Measurements from ENCODE around the gene AOPEP.

The AOPEP gene

GRCh38 chr9:94851467-94851866, 125.0 kb downstream of the AOPEP start:
- Histone ChIP-seq H3K27ac (ENCODE audit: low read depth in 2 of 2, low read length in 2 of 2) (no peak overlapping the region), H3K4me1 (ENCODE audit: control insufficient read depth in 2 of 2, insufficient read depth in 2 of 2, low read length in 2 of 2) (no peaks in the 10 kb centered on the region), H3K36me3 (ENCODE audit: control insufficient read depth in 2 of 2, insufficient read depth in 2 of 2, low read length in 2 of 2) (no peaks in the 10 kb centered on the region)

GRCh38 chr9:94851892-94852291, 125.4 kb downstream of the AOPEP start:
- Histone ChIP-seq H3K27me3 (ENCODE audit: control insufficient read depth in 2 of 2, insufficient read depth in 2 of 2, low read length in 2 of 2) (no peaks in the 10 kb centered on the region), H3K36me3 (ENCODE audit: control insufficient read depth in 2 of 2, insufficient read depth in 2 of 2, low read length in 2 of 2) (no peaks in the 10 kb centered on the region), H3K4me3 (ENCODE audit: low read length in 2 of 2) (no peak overlapping the region), H3K4me1 (ENCODE audit: control insufficient read depth in 2 of 2, insufficient read depth in 2 of 2, low read length in 2 of 2) (no peaks in the 10 kb centered on the region), H3K9me3 (ENCODE audit: control insufficient read depth in 2 of 2, low read length in 2 of 2) (no peaks in the 10 kb centered on the region), H3K9ac (ENCODE audit: low read depth in 1 of 2, low read length in 2 of 2) (no peak overlapping the region), H3K27ac (ENCODE audit: low read depth in 2 of 2, low read length in 2 of 2) (no peak overlapping the region)

More at GRCh38 chr9:94851467-94851866, 125.0 kb downstream of the AOPEP start:
- H3K27me3 ChIP-seq (ENCODE audit: control insufficient read depth in 2 of 2, insufficient read depth in 2 of 2, low read length in 2 of 2), result no peaks in the 10 kb centered on the region
- no peaks in the 10 kb centered on the region for H3K9me3 ChIP-seq (ENCODE audit: control insufficient read depth in 2 of 2, low read length in 2 of 2)
- no peak overlapping the region for H3K4me3 ChIP-seq (ENCODE audit: low read length in 2 of 2)
- H3K9ac ChIP-seq (ENCODE audit: low read depth in 1 of 2, low read length in 2 of 2), result no peak overlapping the region

- Histone ChIP-seq H3K9ac (ENCODE audit: low read depth in 1 of 2, low read length in 2 of 2) (no peak overlapping the region), H3K4me3 (ENCODE audit: low read length in 2 of 2) (no peak overlapping the region), H3K27me3 (ENCODE audit: control insufficient read depth in 2 of 2, insufficient read depth in 2 of 2, low read length in 2 of 2) (no peaks in the 10 kb centered on the region), H3K36me3 (ENCODE audit: control insufficient read depth in 2 of 2, insufficient read depth in 2 of 2, low read length in 2 of 2) (no peaks in the 10 kb centered on the region), H3K9me3 (ENCODE audit: control insufficient read depth in 2 of 2, low read length in 2 of 2) (no peaks in the 10 kb centered on the region), H3K27ac (ENCODE audit: low read depth in 2 of 2, low read length in 2 of 2) (no peak overlapping the region), H3K4me1 (ENCODE audit: control insufficient read depth in 2 of 2, insufficient read depth in 2 of 2, low read length in 2 of 2) (no peaks in the 10 kb centered on the region)
Measured at GRCh38 chr9:94852373-94852772, 125.9 kb downstream of the AOPEP start.

- Histone ChIP-seq H3K4me3 (ENCODE audit: low read length in 2 of 2) (no peak overlapping the region), H3K27ac (ENCODE audit: low read depth in 2 of 2, low read length in 2 of 2) (no peak overlapping the region), H3K27me3 (ENCODE audit: control insufficient read depth in 2 of 2, insufficient read depth in 2 of 2, low read length in 2 of 2) (no peaks in the 10 kb centered on the region), H3K4me1 (ENCODE audit: control insufficient read depth in 2 of 2, insufficient read depth in 2 of 2, low read length in 2 of 2) (no peaks in the 10 kb centered on the region), H3K9ac (ENCODE audit: low read depth in 1 of 2, low read length in 2 of 2) (no peak overlapping the region), H3K36me3 (ENCODE audit: control insufficient read depth in 2 of 2, insufficient read depth in 2 of 2, low read length in 2 of 2) (no peaks in the 10 kb centered on the region), H3K9me3 (ENCODE audit: control insufficient read depth in 2 of 2, low read length in 2 of 2) (no peaks in the 10 kb centered on the region)
Measured at GRCh38 chr9:94853887-94854286, 127.4 kb downstream of the AOPEP start.

- Histone ChIP-seq H3K9ac (ENCODE audit: low read depth in 1 of 2, low read length in 2 of 2) (no peak overlapping the region), H3K4me1 (ENCODE audit: control insufficient read depth in 2 of 2, insufficient read depth in 2 of 2, low read length in 2 of 2) (peaks cover 0 to 6% of the 10 kb centered on the region in 2 donors), H3K27ac (ENCODE audit: low read depth in 2 of 2, low read length in 2 of 2) (no peak overlapping the region), H3K9me3 (ENCODE audit: control insufficient read depth in 2 of 2, low read length in 2 of 2) (no peaks in the 10 kb centered on the region), H3K4me3 (ENCODE audit: low read length in 2 of 2) (no peak overlapping the region), H3K27me3 (ENCODE audit: control insufficient read depth in 2 of 2, insufficient read depth in 2 of 2, low read length in 2 of 2) (no peaks in the 10 kb centered on the region), H3K36me3 (ENCODE audit: control insufficient read depth in 2 of 2, insufficient read depth in 2 of 2, low read length in 2 of 2) (no peaks in the 10 kb centered on the region)
Measured at GRCh38 chr9:94855903-94856302, 129.4 kb downstream of the AOPEP start.

GRCh38 chr9:94857791-94858190, 131.3 kb downstream of the AOPEP start:
- Histone ChIP-seq H3K36me3 (ENCODE audit: control insufficient read depth in 2 of 2, insufficient read depth in 2 of 2, low read length in 2 of 2) (no peaks in the 10 kb centered on the region), H3K27ac (ENCODE audit: low read depth in 2 of 2, low read length in 2 of 2) (no peak overlapping the region), H3K4me3 (ENCODE audit: low read length in 2 of 2) (no peak overlapping the region), H3K27me3 (ENCODE audit: control insufficient read depth in 2 of 2, insufficient read depth in 2 of 2, low read length in 2 of 2) (no peaks in the 10 kb centered on the region), H3K9me3 (ENCODE audit: control insufficient read depth in 2 of 2, low read length in 2 of 2) (no peaks in the 10 kb centered on the region), H3K4me1 (ENCODE audit: control insufficient read depth in 2 of 2, insufficient read depth in 2 of 2, low read length in 2 of 2) (peaks cover 0 to 12% of the 10 kb centered on the region in 2 donors), H3K9ac (ENCODE audit: low read depth in 1 of 2, low read length in 2 of 2) (no peak overlapping the region)

GRCh38 chr9:94859226-94859625, 132.7 kb downstream of the AOPEP start:
- Histone ChIP-seq H3K9me3 (ENCODE audit: control insufficient read depth in 2 of 2, low read length in 2 of 2) (no peaks in the 10 kb centered on the region), H3K9ac (ENCODE audit: low read depth in 1 of 2, low read length in 2 of 2) (no peak overlapping the region), H3K4me3 (ENCODE audit: low read length in 2 of 2) (no peak overlapping the region), H3K27me3 (ENCODE audit: control insufficient read depth in 2 of 2, insufficient read depth in 2 of 2, low read length in 2 of 2) (no peaks in the 10 kb centered on the region), H3K4me1 (ENCODE audit: control insufficient read depth in 2 of 2, insufficient read depth in 2 of 2, low read length in 2 of 2) (peaks cover 0 to 12% of the 10 kb centered on the region in 2 donors), H3K27ac (ENCODE audit: low read depth in 2 of 2, low read length in 2 of 2) (no peak overlapping the region), H3K36me3 (ENCODE audit: control insufficient read depth in 2 of 2, insufficient read depth in 2 of 2, low read length in 2 of 2) (no peaks in the 10 kb centered on the region)

- no peak overlapping the region for H3K27ac ChIP-seq (ENCODE audit: low read depth in 2 of 2, low read length in 2 of 2)
- no peak overlapping the region for H3K9ac ChIP-seq (ENCODE audit: low read depth in 1 of 2, low read length in 2 of 2)
- H3K27me3 ChIP-seq (ENCODE audit: control insufficient read depth in 2 of 2, insufficient read depth in 2 of 2, low read length in 2 of 2), result no peaks in the 10 kb centered on the region
- no peaks in the 10 kb centered on the region for H3K36me3 ChIP-seq (ENCODE audit: control insufficient read depth in 2 of 2, insufficient read depth in 2 of 2, low read length in 2 of 2)
- no peak overlapping the region for H3K4me3 ChIP-seq (ENCODE audit: low read length in 2 of 2)
- no peaks in the 10 kb centered on the region for H3K9me3 ChIP-seq (ENCODE audit: control insufficient read depth in 2 of 2, low read length in 2 of 2)
- H3K4me1 ChIP-seq (ENCODE audit: control insufficient read depth in 2 of 2, insufficient read depth in 2 of 2, low read length in 2 of 2), result peaks cover 0 to 12% of the 10 kb centered on the region in 2 donors
Measured at GRCh38 chr9:94859891-94860290, 133.4 kb downstream of the AOPEP start.

- Histone ChIP-seq H3K36me3 (ENCODE audit: control insufficient read depth in 2 of 2, insufficient read depth in 2 of 2, low read length in 2 of 2) (no peaks in the 10 kb centered on the region), H3K9ac (ENCODE audit: low read depth in 1 of 2, low read length in 2 of 2) (no peak overlapping the region), H3K27ac (ENCODE audit: low read depth in 2 of 2, low read length in 2 of 2) (peak overlapping the region; percentile 59 to 75), H3K27me3 (ENCODE audit: control insufficient read depth in 2 of 2, insufficient read depth in 2 of 2, low read length in 2 of 2) (no peaks in the 10 kb centered on the region), H3K4me3 (ENCODE audit: low read length in 2 of 2) (peak overlapping the region in 1 of 2 donors; percentile 4), H3K4me1 (ENCODE audit: control insufficient read depth in 2 of 2, insufficient read depth in 2 of 2, low read length in 2 of 2) (peaks cover 0 to 12% of the 10 kb centered on the region in 2 donors), H3K9me3 (ENCODE audit: control insufficient read depth in 2 of 2, low read length in 2 of 2) (no peaks in the 10 kb centered on the region)
Measured at GRCh38 chr9:94860678-94861588, 134.4 kb downstream of the AOPEP start.

GRCh38 chr9:94861589-94862272, 135.2 kb downstream of the AOPEP start:
- no peaks in the 10 kb centered on the region for H3K36me3 ChIP-seq (ENCODE audit: control insufficient read depth in 2 of 2, insufficient read depth in 2 of 2, low read length in 2 of 2)
- peak overlapping the region in 1 of 2 donors; percentile 3 for H3K4me3 ChIP-seq (ENCODE audit: low read length in 2 of 2)
- peaks cover 2 to 12% of the 10 kb centered on the region in 2 donors for H3K4me1 ChIP-seq (ENCODE audit: control insufficient read depth in 2 of 2, insufficient read depth in 2 of 2, low read length in 2 of 2)
- H3K9me3 ChIP-seq (ENCODE audit: control insufficient read depth in 2 of 2, low read length in 2 of 2), result no peaks in the 10 kb centered on the region
- H3K27me3 ChIP-seq (ENCODE audit: control insufficient read depth in 2 of 2, insufficient read depth in 2 of 2, low read length in 2 of 2), result no peaks in the 10 kb centered on the region
- H3K9ac ChIP-seq (ENCODE audit: low read depth in 1 of 2, low read length in 2 of 2), result no peak overlapping the region
- peak overlapping the region; percentile 59 to 75 for H3K27ac ChIP-seq (ENCODE audit: low read depth in 2 of 2, low read length in 2 of 2)

Measured in mucosa of rectum (tissue), 2 donors.